GM13977 (cell line): ENCODE measurements around the gene SNRNP48.

Experiments
- DNase-seq: peaks from one replicate; pipeline ENCODE4 v3.0.0; 2012; ENCODE audit warnings: low spot score
- in situ Hi-C: fragments of 300-500 bp; cut with MboI; formaldehyde crosslinking; loops from one replicate; pipeline ENCODE4 v1.12.0; 2022; ENCODE audit warnings: low sequenced_read_pairs, low pct_unique_long_range_greater_than_20kb, mixed read lengths, inconsistent platforms; ENCODE audit not compliant: unreplicated experiment
- TF ChIP-seq, protein P1 (sequence below): IDR thresholded peaks from 2 replicates; pipeline ENCODE4 v1.5.1; 2012; ENCODE audit warnings: mild to moderate bottlenecking, control low read depth; ENCODE audit not compliant: insufficient read depth; ENCODE audit errors: extremely low read depth, missing control alignments

The SNRNP48 gene

DNA sequence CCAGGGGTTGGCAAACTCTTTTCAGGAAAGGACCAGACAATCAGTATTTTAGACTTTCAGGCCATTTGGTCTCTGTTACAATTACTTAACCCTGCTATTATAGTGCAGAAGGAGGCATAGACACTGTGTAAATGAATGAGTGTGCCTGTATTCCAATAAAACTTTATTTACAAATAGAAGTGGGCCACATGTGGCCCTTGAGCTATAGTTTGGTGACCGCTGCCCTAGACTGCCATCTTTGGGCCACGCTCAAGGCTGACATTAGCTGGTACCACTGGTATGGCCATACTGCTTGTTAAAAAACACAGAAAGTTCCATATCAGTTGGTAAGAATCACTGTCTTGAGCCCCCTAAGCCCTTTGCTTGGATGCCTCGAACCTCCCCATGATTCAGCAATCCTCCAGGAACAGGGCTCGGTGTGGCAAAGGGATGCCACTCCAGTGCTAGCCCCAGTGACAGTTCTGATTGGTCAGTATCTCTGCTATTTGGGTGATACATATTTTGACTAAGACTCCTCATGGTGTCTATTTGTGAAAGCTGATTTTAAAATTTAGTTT is 23.3 kb upstream of the SNRNP48 start:
- TF ChIP-seq, protein P1, sequence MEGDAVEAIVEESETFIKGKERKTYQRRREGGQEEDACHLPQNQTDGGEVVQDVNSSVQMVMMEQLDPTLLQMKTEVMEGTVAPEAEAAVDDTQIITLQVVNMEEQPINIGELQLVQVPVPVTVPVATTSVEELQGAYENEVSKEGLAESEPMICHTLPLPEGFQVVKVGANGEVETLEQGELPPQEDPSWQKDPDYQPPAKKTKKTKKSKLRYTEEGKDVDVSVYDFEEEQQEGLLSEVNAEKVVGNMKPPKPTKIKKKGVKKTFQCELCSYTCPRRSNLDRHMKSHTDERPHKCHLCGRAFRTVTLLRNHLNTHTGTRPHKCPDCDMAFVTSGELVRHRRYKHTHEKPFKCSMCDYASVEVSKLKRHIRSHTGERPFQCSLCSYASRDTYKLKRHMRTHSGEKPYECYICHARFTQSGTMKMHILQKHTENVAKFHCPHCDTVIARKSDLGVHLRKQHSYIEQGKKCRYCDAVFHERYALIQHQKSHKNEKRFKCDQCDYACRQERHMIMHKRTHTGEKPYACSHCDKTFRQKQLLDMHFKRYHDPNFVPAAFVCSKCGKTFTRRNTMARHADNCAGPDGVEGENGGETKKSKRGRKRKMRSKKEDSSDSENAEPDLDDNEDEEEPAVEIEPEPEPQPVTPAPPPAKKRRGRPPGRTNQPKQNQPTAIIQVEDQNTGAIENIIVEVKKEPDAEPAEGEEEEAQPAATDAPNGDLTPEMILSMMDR, result peak; percentile 2
- in situ Hi-C loops, result no loop called here
- DNase-seq, result no peak

DNA sequence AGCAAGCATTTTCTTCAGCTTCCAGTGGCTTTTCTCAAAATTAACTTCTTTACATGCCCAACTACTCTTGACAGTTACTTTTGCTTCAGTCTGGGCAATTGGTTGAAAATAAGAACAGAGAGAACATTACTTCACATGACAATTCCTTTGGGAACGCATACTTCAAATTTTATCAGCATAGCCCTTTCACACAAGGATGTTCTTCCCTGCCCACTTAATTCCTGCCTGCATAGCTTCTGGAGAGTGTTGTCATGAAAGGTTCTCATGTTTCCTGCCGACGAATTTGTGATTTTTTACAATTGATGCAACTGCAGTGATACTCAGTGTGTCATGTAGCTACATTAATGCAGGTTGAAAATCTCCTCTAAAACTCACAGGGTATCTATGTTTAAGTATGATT is 22.0 kb upstream of the SNRNP48 start:
- TF ChIP-seq, protein P1, result no peak
- in situ Hi-C loops, result no loop called here
- DNase-seq, result no peak

DNA sequence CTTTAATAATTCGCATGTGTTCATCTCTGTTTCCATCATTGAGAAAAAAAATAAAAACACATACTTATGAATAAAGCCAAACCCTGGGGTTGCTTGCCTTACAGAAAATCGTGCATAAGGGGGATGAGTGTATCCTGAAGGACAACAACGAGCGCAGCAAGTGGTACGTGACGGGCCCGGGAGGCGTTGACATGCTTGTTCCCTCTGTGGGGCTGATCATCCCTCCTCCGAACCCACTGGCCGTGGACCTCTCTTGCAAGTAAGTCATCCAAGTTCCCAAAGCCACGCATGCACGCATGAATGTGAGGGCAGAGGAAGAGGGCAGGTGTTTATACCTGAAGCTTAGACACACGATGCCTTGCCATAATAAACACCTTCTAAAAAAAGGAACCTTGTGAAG is 20.9 kb upstream of the SNRNP48 start:
- in situ Hi-C loops, result no loop called here
- TF ChIP-seq, protein P1, result no peak
- DNase-seq, result no peak

DNA sequence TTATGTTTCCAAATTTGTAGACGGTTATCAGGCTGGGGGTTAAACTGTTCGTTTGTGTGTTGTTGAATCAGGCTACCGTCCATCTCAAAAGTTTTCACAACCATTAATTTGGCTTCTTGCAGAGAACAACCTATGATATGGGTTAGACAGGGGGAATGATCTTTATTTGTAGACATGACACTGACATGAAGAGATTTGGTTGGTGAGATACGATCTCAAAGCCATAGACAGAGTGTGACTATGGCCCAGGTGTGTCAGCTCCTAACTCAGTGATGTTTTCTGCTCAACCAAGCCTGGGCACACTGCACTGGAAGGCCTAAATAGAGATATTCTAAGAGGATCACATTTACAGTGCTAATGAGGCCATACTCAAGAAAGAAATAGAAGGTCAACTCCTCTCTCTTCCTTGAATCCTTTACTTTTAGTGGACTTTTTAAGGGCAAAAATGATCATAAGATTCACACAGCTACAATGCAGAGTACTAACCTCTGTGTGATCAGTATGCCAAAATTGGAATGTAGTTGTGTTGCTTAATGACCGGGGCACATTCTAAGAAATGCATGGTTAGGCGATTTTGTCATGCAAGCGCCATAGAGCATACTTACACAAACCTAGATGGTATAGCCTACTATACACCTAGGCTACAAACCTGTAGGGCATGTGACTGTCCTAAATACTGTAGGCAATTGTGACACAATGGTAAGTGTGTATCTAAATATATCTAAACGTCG is 17.6 kb upstream of the SNRNP48 start:
- TF ChIP-seq, protein P1, result no peak
- in situ Hi-C loops, result no loop called here

DNA sequence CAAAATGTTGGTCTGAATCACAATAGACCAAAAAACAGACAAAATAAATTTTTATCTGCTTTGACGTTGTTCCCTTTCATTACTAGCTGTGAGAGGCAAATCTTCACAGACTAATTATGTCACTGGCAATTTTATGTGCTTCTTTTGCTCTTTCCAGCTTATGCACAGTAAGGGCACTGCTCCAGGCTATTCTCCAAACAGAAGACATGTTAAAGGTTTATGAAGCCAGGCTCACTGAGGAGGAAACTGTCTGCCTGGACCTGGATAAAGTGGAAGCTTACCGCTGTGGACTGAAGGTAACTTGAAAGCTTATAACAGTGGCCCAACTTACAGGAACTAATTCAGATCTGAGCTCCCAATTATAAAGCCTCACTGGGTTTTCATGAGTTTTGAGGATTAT is 15.5 kb upstream of the SNRNP48 start:
- DNase-seq, result no peak
- TF ChIP-seq, protein P1, result no peak
- in situ Hi-C loops, result no loop called here

More for the DNA sequence above, 17.6 kb upstream of the SNRNP48 start:
- DNase-seq, result no peak

DNA sequence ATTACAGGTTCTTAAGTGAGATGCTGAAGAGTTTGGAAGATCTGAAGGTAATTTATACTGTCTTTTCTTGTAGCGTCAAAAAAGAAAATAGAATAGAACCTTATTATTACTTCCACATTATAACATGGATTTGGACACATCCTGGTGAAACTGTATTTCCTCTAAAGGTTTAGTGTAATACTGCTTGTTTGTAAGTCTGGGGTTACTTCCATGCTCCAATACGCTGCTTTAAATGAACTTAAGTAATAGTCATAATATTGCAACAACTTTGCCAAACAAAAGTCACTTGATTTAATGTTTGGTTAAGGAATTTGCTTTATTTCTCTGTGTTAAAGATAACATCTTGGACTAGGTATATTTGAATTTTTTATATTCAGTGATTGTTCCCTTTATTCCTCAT is 11.5 kb upstream of the SNRNP48 start:
- DNase-seq, result no peak
- TF ChIP-seq, protein P1, result no peak
- in situ Hi-C loops, result no loop called here

DNA sequence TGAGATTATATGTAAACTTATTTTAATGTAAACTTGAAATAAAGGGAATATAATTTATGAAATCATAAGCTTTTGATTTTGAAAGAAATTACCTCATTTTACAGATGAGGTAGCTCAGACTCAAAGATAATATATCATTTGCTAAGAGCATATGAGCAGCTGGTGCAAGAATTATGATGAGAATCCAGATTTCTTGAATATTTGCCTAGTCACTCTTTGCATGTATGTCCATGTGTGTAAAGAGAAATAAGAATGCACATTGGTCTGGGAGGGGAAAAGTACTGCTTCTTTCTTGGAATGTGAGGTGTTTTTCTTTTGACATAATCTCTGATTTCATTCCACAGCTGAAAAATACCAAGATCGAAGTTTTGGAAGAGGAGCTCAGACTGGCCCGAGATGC is 11.1 kb upstream of the SNRNP48 start:
- DNase-seq, result no peak
- TF ChIP-seq, protein P1, result no peak
- in situ Hi-C loops, result no loop called here
